Stimulated activated CD4-positive, alpha-beta T cell treated with anti-CD3 and anti-CD28 coated beads, Interleukin-2, amount 100 ng/mL, for 4 hours (primary cell): ENCODE measurements around the gene ATPAF2.
"Not testable (repeated sequence)": the region's sequence is repeated elsewhere in the genome, so short reads cannot be mapped to it uniquely, and the experiment has no call there.

Experiments
- DNase-seq: peaks from one replicate; pipeline ENCODE4 v3.0.0-alpha.2; 2020; ENCODE audit warnings: low read depth

The ATPAF2 gene

DNA sequence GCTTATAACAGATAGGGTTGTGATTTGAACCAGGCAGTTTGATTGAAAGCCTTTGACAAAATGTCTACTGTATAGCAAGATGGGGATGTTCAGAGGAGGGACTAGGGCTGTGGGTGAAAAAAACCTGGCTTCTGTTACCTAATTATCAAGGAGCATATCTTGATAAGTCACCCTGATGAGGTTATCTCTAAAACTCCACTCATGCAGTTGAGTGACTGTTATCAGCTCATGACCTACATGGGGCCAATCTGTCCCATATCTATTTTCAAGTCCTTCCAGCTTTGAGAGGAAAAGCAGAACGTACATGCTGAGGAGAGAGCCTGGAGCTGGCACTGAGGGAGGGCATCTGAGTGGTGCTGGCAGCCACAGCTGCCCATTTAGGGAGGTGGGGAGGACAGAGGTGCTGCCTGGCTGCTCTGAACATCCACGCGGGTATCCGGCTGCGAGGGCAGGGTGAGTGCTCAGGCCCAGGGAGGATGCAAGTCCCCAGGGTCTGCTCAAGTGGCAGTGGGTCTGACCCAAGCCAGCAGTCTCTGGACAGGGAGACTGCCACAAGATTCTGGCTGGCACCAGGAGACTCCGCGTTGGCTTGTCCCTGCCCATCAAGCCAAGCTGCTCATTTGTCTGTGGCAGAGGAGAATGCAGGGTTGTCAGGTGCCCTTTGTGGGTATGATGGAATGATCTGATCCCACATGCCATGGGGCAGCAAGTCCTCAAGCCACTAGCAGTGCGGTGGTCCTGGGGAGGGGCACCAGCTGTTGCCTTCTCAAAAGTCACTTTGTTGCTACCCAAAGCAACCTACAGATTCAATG is 29.2 kb downstream of the ATPAF2 start:
- no peak for DNase-seq

DNA sequence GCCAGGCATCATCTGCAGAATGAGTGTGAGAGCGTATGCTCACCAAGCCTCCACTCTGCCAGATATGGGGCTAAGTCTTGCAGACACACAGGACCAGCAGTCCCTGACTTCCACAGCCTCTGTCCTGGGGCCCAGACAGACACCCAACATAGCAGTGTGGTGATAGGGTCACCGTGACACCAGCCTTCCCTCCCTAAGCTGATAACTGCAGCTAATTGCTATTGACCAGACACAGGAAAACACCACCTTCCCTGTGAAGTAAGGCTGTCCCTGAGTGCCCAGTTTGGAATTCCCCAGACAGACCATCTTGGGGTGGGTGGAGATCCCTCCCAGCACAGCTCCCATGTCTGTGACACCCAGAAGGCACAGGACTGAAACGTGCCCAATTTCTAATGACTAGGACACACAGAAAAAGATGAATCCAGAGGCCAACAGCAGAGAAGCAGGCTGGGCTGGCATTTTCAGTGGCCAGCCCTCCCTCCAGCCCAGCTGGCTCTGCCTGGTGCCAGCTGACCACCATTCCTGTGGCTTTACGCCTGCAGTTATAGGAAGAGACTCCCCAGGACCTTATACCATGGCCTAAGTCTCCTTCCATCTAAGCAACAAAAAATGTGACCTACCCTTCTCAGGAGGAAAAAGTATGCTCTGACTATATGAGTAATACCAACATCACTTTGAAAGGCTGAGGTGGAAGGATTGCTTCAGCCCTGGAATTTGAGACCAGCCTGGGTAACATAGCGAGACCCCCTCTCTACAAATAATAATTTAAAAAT is 30.3 kb downstream of the ATPAF2 start:
- no peak for DNase-seq

DNA sequence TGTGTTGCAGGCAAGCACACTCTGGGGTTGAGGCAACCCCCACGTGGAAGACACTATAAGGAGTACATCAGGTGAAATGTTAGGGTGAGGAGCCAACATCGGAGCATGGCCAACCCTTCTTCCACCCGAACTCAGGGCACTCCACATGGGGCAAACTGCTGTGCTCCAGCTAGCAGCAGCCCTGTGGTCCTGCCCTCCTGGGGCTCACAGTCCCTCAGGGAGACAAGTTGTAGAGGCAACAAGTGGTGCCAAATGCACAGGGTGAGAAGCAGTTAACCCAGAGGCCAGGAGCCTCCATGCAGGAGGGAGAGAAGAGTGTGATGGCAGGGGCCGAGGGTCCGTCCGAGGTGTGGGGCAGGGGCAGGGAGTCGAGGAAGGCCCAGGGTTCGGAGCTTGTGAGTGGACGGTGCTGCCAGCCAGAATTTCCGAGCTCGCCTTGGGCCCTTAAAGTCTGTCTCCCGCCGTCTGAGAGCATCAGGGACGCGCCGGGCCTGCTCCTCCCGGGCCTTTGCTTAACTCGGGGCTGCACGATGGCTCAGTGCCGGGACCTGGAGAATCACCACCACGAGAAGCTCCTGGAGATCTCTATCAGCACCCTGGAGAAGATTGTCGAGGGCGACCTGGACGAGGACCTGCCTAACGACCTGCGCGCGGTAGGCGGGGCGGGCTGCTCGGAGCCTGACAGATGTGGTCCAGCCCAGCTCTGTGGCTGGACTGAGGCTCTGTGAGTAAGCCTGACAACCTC is 32.3 kb downstream of the ATPAF2 start:
- DNase-seq, result no peak

- DNase-seq, result no peak
These were observed 33.5 kb downstream of the ATPAF2 start for GRCh38 chr17:18005496-18005895.

- no peak for DNase-seq
These were observed 34.1 kb downstream of the ATPAF2 start for GRCh38 chr17:18004884-18005305.

GRCh38 chr17:18004345-18004744 is 34.6 kb downstream of the ATPAF2 start:
- no peak for DNase-seq

GRCh38 chr17:18002171-18002570 is 36.8 kb downstream of the ATPAF2 start:
- DNase-seq, result no peak

DNA sequence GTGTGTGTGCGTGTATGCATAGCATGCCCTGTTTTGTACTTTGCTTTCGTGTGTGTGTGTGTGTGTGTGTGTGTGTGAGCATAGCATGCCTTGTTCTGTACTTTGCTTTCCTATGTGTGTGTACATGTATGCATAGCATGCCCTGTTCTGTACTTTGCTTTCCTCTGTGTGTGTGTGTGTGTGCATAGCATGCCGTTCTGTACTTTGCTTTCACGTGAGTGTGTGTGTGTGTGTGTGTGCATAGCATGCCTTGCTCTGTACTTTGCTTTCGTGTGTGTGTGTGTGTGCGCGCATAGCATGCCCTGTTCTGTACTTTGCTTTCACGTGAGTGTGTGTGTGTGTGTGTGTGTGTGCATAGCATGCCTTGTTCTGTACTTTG is 38.9 kb downstream of the ATPAF2 start:
- DNase-seq, result no peak

DNA sequence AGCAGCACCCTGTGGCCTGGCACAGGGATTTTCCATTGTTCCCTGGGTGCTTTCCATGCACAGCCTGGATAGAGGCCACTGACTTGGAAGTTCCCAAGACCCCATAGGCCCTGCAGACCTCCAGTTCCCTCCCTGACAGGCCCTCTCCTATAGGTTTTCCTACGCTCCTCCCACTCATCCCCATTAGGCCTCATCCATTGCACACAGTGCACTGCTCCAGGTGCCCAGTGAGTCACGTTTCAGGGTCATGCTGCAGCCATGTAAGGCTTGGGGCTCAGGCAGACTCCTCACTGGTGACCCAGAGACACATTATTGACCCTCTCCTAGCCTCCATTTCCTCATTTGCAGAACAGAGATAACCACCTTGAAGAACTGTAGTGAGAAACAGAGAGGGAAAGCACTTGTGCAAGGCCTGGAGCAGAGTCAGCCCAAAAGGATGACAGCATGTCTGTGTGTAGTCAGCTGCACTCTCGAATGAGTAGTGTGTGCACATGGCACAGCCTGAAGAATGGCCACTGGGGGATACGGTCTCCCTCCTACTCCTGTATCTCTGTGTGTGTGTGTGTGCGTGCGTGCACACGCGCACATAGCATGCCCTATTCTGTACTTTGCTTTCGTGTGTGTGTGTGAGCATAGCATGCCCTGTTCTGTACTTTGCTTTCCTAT is 39.5 kb downstream of the ATPAF2 start:
- DNase-seq, result no peak

DNA sequence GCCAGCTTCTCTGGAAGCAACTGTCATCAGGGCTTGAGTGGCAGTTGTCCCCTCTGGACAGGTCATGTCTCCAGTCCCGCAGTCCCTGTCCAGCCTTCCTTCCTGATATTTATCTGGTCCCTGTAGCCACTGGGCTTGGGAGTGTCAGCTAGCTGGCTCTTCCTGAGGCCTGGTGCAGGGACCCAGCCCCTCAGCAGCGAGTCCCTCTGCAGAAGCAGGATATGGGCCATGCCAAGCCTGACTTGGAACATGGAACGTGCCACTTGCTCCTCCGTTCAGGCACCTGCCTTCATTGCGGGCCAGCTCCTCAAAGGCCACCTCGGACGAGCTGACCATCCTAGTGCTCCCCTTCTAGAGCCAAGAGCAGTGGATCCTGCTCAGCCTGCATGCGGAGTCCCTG is 40.0 kb downstream of the ATPAF2 start:
- DNase-seq, result no peak

GRCh38 chr17:17995887-17996286 is 43.1 kb downstream of the ATPAF2 start:
- not testable (repeated sequence) for DNase-seq

DNA sequence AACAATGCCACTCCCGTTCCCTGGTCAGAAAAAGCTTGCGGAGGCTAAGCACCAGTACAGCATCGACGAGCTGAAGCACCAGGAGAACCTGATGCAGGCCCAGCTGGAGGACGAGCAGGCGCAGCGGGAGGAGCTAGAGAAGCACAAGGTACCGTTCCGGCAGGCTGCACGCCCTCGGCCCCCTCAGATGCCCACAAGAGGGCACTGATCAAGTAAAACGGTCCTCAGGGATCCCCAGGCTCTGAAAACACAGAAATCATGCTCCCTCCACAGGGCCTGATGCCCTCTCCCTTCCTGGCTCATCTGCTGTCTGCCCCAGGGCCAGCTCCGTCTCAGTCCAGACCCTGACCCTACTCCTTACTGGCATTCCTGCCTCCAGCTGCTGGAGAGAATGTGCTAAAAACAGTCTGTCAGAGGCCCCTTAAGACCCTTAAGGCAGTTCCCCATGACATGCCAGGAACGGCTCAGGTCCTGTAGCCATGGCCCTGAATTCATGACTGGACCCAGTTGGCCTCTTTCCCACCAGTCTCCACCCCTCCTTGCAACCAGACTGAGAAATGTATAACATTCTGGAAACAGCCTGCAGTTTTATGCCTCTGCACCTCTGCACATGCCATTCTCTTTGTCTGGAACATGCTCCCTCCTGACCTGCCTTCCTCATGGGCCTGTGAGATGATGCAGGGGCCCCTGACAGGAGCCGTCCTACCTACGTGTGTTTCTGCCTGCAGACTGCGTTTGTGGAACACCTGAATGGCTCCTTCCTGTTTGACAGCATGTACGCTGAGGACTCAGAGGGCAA is 44.5 kb downstream of the ATPAF2 start:
- DNase-seq, result no peak

GRCh38 chr17:17993852-17994251 is 45.1 kb downstream of the ATPAF2 start:
- no peak for DNase-seq

- DNase-seq, result no peak
These were observed 45.6 kb downstream of the ATPAF2 start for GRCh38 chr17:17993366-17993765.

- no peak for DNase-seq
These were observed 48.7 kb downstream of the ATPAF2 start for GRCh38 chr17:17990282-17990681.

- DNase-seq, result no peak
These were observed 49.4 kb downstream of the ATPAF2 start for GRCh38 chr17:17989618-17990017.

DNA sequence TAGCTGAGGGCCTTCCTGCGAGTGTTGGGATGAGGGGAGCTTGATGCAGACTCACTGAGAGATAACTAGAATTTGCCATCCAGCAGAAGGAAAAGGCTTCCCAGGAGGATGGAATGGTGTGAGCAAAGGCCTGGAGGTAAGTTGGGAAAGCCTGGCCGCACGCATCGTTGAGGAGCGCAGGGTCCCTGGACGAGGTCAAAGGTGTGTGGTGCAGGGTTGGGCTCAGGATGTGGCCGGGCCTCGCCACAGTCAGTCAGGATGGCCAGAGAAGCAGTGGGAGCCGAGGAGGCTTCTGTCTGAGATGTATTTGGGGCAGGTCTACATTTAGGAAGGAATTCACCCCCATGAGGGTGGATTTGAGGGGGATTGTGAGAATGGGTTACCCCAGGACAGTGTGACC is 49.9 kb downstream of the ATPAF2 start:
- no peak for DNase-seq

GRCh38 chr17:17988427-17988945 is 50.5 kb downstream of the ATPAF2 start:
- no peak for DNase-seq

- DNase-seq, result no peak
These were observed 51.1 kb downstream of the ATPAF2 start for GRCh38 chr17:17987901-17988300.

DNA sequence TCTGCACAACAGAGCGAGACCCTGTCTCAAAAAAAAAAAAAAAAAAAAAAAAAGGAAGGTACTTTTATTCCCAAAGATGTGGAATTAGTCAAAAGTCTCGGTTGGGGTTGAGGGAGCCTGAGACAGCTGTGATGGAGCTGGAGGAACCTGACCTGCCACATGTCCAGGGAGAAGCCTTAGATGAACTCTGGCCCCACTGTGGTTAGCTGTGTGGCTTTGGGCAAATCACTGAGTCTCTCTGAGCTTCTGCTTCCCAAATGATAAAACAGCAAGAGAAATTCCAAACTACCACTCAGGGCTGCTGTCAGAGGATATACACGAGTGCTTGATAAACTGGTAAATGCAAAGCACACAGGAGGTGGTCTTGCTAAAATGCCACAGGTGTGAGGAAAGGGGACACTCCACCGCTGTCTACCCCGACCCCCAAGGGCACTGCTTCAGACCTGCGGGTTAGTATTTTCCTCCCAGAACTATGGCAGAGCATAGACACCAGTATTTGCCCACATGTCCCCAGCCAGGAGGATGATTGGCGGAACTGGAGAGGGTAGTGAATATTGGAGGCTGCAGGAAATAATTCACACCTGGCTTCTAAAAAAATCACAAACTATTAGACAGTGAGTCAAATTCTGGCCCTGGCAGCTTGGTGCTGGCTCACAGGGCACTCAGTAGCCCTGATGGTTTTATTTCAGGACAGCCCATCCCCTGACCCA is 51.6 kb downstream of the ATPAF2 start:
- no peak for DNase-seq
